Activated CD4-positive, alpha-beta T cell treated with anti-CD3 and anti-CD28 coated beads, Interleukin-2, amount 10 ng/mL, durations not matched to agents 24 days and 14 days (primary cell): ENCODE data around the gene INSIG1. TPM values are rescaled to one million over a fixed set of nuclear protein-coding genes. Genes with fewer than 3 reads are reported as not detected.
A peak's percentile ranks its signal among the peaks of the same experiment; 100 is the strongest.

Experiments used
- DNase-seq: peaks from one replicate; pipeline ENCODE4 v3.0.0; 2022
- H3K27ac Mint-ChIP-seq: one replicate; pipeline ENCODE4 v1.8.0; 2022; ENCODE audit warnings: mild to moderate bottlenecking, mixed read lengths
- H3K27me3 Mint-ChIP-seq: one replicate; pipeline ENCODE4 v1.8.0; 2022; ENCODE audit warnings: mixed read lengths
- H3K36me3 Mint-ChIP-seq: one replicate; pipeline ENCODE4 v1.8.0; 2022; ENCODE audit warnings: low read depth, mild to moderate bottlenecking, mixed read lengths
- H3K4me1 Mint-ChIP-seq: one replicate; pipeline ENCODE4 v1.8.0; 2021; ENCODE audit warnings: mixed read lengths
- H3K4me3 Mint-ChIP-seq: one replicate; pipeline ENCODE4 v1.8.0; 2022; ENCODE audit warnings: mild to moderate bottlenecking, moderate library complexity, mixed read lengths
- H3K9me3 Mint-ChIP-seq: one replicate; pipeline ENCODE4 v1.8.0; 2021; ENCODE audit warnings: mixed read lengths
- intact Hi-C: fragments of 100-400 bp; cut with micrococcal nuclease; formaldehyde crosslinking; loops from one replicate; pipeline ENCODE4 v1.15.1; 2023
- total RNA-seq: library from RNA; stranded (reverse); gene quantifications from 2 replicates; pipeline ENCODE4 v1.2.3, GENCODE V29; 2022

INSIG1 gene
- total RNA-seq, 1 donor from 2014 or later, result 114 TPM

DNA sequence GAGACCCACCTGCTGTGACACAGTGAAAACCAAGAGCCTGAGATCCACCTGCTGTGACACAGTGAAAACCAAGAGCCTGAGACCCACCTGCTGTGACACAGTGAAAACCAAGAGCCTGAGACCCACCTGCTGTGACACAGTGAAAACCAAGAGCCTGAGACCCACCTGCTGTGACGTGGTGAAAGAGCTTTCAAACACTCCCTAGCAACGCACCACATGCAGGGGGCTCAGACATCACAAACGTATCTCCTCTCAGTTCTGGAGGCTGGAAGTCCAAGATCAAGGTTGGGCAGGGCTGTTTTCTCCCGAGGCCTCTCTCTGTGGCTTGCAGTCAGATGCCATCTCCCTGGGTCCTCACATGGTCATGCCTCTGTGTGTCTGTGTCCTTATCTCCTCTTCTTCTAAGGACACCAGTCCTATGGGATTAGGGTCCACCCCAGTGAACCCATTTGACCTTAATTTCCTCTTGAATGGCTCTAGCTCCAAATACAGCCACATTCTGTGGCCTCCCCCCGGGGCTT is 43.8 kb downstream of the INSIG1 start:
- peaks cover 17% of the 10 kb centered on the region for H3K4me1 Mint-ChIP-seq
- no peaks in the 10 kb centered on the region for H3K9me3 Mint-ChIP-seq
- DNase-seq, result no peak
- no peak overlapping the region for H3K4me3 Mint-ChIP-seq
- no peaks in the 10 kb centered on the region for H3K36me3 Mint-ChIP-seq
- no peak overlapping the region for H3K27ac Mint-ChIP-seq
- intact Hi-C loops, result loop anchor here (10.0 kb wide), 1 partner anchor 337 kb away; the partner anchor contains the start of gene PAXIP1
- H3K27me3 Mint-ChIP-seq, result peaks cover 33% of the 10 kb centered on the region

GRCh38 chr7:155342313-155342712 is 44.6 kb downstream of the INSIG1 start:
- H3K36me3 Mint-ChIP-seq, result no peaks in the 10 kb centered on the region
- intact Hi-C loops, result loop anchor here (10.0 kb wide), 1 partner anchor 338 kb away; the partner anchor contains the start of gene PAXIP1
- H3K27ac Mint-ChIP-seq, result no peak overlapping the region
- peaks cover 33% of the 10 kb centered on the region for H3K27me3 Mint-ChIP-seq
- peaks cover 17% of the 10 kb centered on the region for H3K4me1 Mint-ChIP-seq
- H3K9me3 Mint-ChIP-seq, result no peaks in the 10 kb centered on the region
- DNase-seq, result no peak
- no peak overlapping the region for H3K4me3 Mint-ChIP-seq

GRCh38 chr7:155343150-155343549 is 45.5 kb downstream of the INSIG1 start:
- Mint-ChIP-seq H3K9me3 (no peaks in the 10 kb centered on the region), H3K27ac (no peak overlapping the region), H3K4me1 (peaks cover 17% of the 10 kb centered on the region), H3K4me3 (no peak overlapping the region), H3K36me3 (no peaks in the 10 kb centered on the region), H3K27me3 (peaks cover 29% of the 10 kb centered on the region)
- no peak for DNase-seq
- intact Hi-C loops, result loop anchor here (10.0 kb wide), 1 partner anchor 338 kb away; the partner anchor contains the start of gene PAXIP1

DNA sequence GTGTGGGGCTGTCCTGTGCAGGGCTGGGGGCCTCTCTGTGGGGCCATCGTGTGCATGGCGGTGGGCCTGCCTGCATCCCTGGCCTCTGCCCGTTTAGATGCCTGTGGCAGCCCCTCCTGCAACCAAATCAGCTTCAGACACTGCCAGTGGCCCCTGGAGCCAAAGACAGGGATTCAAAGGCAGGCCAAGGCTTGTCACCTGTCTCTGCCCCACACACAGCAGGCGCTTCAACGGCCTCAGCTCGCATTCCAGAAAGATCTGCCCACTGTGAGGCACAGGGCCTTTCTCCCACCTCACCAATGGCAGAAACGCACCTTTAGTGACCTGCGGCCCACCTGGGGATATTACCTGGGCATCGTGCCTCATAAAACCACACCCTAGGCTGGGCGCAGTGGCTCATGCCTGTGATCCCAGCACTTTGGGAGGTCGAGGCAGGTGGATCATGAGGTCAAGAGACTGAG is 46.0 kb downstream of the INSIG1 start:
- no peak overlapping the region for H3K4me3 Mint-ChIP-seq
- H3K27me3 Mint-ChIP-seq, result peaks cover 29% of the 10 kb centered on the region
- peaks cover 17% of the 10 kb centered on the region for H3K4me1 Mint-ChIP-seq
- H3K9me3 Mint-ChIP-seq, result no peaks in the 10 kb centered on the region
- no peaks in the 10 kb centered on the region for H3K36me3 Mint-ChIP-seq
- intact Hi-C loops, result loop anchor here (1.0 to 10.0 kb wide), 3 partner anchors 60 to 339 kb away; partner anchors contain the start of gene PAXIP1
- DNase-seq, result no peak
- H3K27ac Mint-ChIP-seq, result no peak overlapping the region

DNA sequence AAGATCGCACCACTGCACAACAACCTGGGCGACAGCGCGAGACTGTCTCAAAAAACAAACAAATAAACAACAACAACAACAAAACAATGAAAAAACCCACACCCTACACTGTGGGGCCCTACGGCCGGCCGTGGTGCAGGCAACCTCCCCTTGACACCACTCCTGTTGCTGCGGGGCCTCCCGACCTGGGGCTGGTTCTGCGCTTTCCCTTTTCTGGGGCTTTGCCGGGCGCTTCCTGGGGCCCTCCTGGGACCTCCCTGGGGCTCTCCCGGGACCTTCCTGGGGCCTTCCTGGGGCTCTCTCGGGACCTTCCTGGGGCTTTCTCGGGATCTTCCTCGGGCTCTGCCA is 46.6 kb downstream of the INSIG1 start:
- H3K27ac Mint-ChIP-seq, result no peak overlapping the region
- H3K9me3 Mint-ChIP-seq, result no peaks in the 10 kb centered on the region
- H3K4me3 Mint-ChIP-seq, result no peak overlapping the region
- DNase-seq, result no peak
- H3K27me3 Mint-ChIP-seq, result peaks cover 29% of the 10 kb centered on the region
- no peaks in the 10 kb centered on the region for H3K36me3 Mint-ChIP-seq
- intact Hi-C loops, result loop anchor here (1.0 to 10.0 kb wide), 3 partner anchors 61 to 339 kb away; partner anchors contain the start of gene PAXIP1
- peaks cover 11% of the 10 kb centered on the region for H3K4me1 Mint-ChIP-seq

GRCh38 chr7:155344618-155345433 is 47.1 kb downstream of the INSIG1 start:
- intact Hi-C loops, result loop anchor here (1.0 to 10.0 kb wide), 6 partner anchors 46 to 418 kb away; partner anchors contain the start of gene PAXIP1
- Mint-ChIP-seq H3K27ac (no peak overlapping the region), H3K9me3 (no peaks in the 10 kb centered on the region), H3K27me3 (peaks cover 29% of the 10 kb centered on the region), H3K4me1 (peaks cover 11% of the 10 kb centered on the region), H3K4me3 (peak overlapping the region; percentile 80), H3K36me3 (no peaks in the 10 kb centered on the region)
- DNase-seq, result peak; percentile 96

DNA sequence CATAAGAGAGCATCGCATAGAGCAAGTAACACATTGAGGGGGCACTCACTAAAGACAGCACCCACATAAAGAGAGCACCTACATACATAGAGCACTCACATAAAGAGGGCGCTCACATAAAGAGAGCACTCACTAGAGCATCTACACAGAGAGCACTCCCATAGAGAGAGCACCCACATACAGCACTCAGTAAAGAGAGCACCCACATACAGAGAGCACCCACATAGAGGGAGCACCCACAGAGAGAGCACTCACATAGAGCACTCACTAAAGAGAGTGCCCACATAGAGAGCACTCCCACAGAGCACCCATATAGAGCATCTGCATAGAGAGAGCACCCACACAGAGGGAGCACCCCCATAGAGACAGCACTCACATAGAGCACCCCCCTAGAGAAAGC is 47.8 kb downstream of the INSIG1 start:
- Mint-ChIP-seq H3K9me3 (no peaks in the 10 kb centered on the region), H3K27me3 (peaks cover 27% of the 10 kb centered on the region), H3K4me1 (peaks cover 11% of the 10 kb centered on the region), H3K27ac (no peak overlapping the region), H3K4me3 (peak overlapping the region; percentile 80), H3K36me3 (no peaks in the 10 kb centered on the region)
- intact Hi-C loops, result loop anchor here (1.0 to 10.0 kb wide), 5 partner anchors 46 to 418 kb away; partner anchors contain the start of gene PAXIP1
- no peak for DNase-seq

DNA sequence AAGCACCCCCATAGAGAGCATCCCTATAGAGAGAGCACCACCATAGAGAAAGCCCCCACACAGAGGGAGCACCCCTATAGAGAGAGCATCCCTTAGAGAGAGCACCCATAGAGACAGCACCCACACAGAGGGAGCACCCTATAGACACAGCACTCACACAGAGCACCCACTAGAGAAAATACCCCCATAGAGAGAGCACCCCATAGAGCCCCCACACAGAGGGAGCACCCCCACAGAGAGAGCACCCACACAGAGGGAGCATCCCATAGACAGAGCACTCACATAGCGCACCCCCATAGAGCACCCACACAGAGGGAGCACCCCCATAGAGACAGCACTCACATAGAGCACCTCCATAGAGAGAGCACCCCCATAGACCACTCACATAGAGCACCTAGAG is 48.6 kb downstream of the INSIG1 start:
- H3K9me3 Mint-ChIP-seq, result no peaks in the 10 kb centered on the region
- no peak overlapping the region for H3K4me3 Mint-ChIP-seq
- intact Hi-C loops, result loop anchor here (10.0 kb wide), 1 partner anchor 341 kb away; the partner anchor contains the start of gene PAXIP1
- no peak overlapping the region for H3K27ac Mint-ChIP-seq
- H3K27me3 Mint-ChIP-seq, result peaks cover 22% of the 10 kb centered on the region
- peaks cover 11% of the 10 kb centered on the region for H3K4me1 Mint-ChIP-seq
- no peaks in the 10 kb centered on the region for H3K36me3 Mint-ChIP-seq
- DNase-seq, result no peak

- no peak overlapping the region for H3K27ac Mint-ChIP-seq
- no peak for DNase-seq
- H3K4me1 Mint-ChIP-seq, result peaks cover 8% of the 10 kb centered on the region
- H3K36me3 Mint-ChIP-seq, result no peaks in the 10 kb centered on the region
- no peaks in the 10 kb centered on the region for H3K9me3 Mint-ChIP-seq
- H3K4me3 Mint-ChIP-seq, result no peak overlapping the region
- intact Hi-C loops, result loop anchor here (10.0 kb wide), 1 partner anchor 344 kb away; the partner anchor contains the start of gene PAXIP1
- peaks cover 4% of the 10 kb centered on the region for H3K27me3 Mint-ChIP-seq
These were observed 51.1 kb downstream of the INSIG1 start for GRCh38 chr7:155348806-155349205.

DNA sequence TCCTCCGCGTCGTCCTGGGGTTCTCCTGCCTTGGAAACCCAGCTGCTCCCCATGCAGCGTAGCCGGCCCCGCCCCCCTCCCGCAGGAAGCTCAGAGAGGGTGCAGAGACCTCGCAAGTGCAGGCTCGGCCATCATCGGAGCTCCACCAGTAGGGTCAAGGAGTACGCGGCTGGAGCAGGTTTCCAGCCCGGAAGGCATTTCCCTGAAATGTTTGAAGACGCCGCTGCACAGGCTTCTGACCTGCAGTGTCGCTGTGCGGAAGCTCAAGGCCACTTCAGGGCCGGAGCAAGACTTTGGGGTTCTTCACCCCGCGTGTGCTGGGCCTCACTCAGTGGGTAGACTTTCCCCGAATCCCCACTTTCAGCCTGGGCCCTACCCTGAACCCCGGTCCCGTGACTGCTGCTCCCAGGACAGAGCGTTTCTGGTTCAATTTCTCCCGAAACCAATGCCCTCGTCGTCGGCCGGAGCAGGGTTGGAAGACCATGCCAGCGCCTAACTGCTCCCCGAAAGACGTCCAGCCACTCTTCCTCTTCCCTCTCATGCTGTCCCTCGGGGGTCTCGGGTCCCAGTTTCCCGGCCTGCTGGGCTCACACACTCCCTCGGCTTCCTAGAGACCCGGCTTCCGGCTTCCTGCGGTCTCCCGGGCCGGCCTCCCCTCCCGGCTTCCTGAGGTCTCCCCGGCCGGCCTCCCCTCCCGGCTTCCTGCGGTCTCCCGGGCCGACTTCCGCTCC is 52.1 kb downstream of the INSIG1 start:
- DNase-seq, result no peak
- Mint-ChIP-seq H3K9me3 (peaks cover 4% of the 10 kb centered on the region), H3K4me1 (peaks cover 8% of the 10 kb centered on the region), H3K36me3 (no peaks in the 10 kb centered on the region), H3K27me3 (peaks cover 4% of the 10 kb centered on the region), H3K4me3 (no peak overlapping the region), H3K27ac (no peak overlapping the region)
- intact Hi-C loops, result loop anchor here (10.0 kb wide), 1 partner anchor 345 kb away; the partner anchor contains the start of gene PAXIP1

DNA sequence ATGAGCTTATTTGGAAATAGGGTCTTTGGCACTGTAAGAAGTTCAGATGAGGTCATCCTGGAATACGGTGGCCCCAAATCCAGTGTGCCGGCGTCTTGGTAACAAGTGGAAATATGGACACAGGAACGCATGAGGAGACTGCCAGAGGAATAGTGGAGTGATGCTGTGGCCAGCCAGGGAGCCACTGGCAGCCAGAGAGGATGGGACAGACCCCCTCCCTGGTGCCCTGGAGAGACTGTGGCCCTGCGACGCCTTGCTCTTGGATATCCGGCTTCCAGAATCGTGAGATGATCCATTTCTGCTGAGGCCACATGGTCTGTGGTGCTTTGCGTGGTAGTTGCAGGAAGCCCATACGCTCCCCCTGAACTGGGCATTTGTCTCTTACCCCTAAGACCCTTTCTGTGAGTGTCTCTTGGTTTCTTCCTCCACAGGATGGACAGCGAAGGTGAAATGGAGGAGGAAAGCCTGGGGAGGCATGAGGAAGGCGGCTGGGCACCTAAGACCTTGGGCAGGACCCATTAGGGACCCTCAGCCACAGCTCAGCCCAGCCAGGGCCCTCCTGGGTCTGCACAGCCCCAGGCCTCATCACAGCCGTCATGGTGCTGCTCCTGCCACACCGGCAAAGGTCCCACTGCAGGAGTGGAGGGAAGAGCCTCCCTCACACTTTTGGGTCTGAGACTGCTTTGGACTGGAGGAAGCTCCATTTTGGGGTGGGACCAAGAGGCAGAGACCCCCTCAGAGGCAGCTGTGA is 53.6 kb downstream of the INSIG1 start:
- H3K4me1 Mint-ChIP-seq, result no peaks in the 10 kb centered on the region
- DNase-seq, result no peak

GRCh38 chr7:155352076-155352752 is 54.5 kb downstream of the INSIG1 start:
- Mint-ChIP-seq H3K27ac (no peak overlapping the region), H3K27me3 (no peaks in the 10 kb centered on the region), H3K4me3 (no peak overlapping the region), H3K36me3 (no peaks in the 10 kb centered on the region), H3K9me3 (peaks cover 4% of the 10 kb centered on the region), H3K4me1 (no peaks in the 10 kb centered on the region)
- intact Hi-C loops, result no loop called here
- no peak for DNase-seq

More for the DNA sequence above, 53.6 kb downstream of the INSIG1 start:
- H3K4me3 Mint-ChIP-seq, result no peak overlapping the region
- intact Hi-C loops, result no loop called here
- H3K9me3 Mint-ChIP-seq, result peaks cover 4% of the 10 kb centered on the region
- no peak overlapping the region for H3K27ac Mint-ChIP-seq
- H3K27me3 Mint-ChIP-seq, result no peaks in the 10 kb centered on the region
- no peaks in the 10 kb centered on the region for H3K36me3 Mint-ChIP-seq

- no peak overlapping the region for H3K27ac Mint-ChIP-seq
- no peaks in the 10 kb centered on the region for H3K36me3 Mint-ChIP-seq
- no peak for DNase-seq
- H3K4me1 Mint-ChIP-seq, result no peaks in the 10 kb centered on the region
- no peaks in the 10 kb centered on the region for H3K27me3 Mint-ChIP-seq
- intact Hi-C loops, result no loop called here
- H3K4me3 Mint-ChIP-seq, result no peak overlapping the region
- peaks cover 4% of the 10 kb centered on the region for H3K9me3 Mint-ChIP-seq
These were observed 55.1 kb downstream of the INSIG1 start for GRCh38 chr7:155352753-155353115.
